GM23338 (cell line): Measurements from ENCODE around the gene MRPS14. TPM values are rescaled to one million over a fixed set of nuclear protein-coding genes. Genes with fewer than 3 reads are reported as not detected.

ENCODE experiments used
- ATAC-seq: fragments of 200-7000 bp; cut with Tn5 transposase; 3 replicates; pipeline ENCODE4 v1.9.1; 2020
- DNase-seq: peaks from one replicate; pipeline ENCODE4 v3.0.0-alpha.2; 2015; ENCODE audit warnings: low spot score
- H2AFZ ChIP-seq: fragments of 200-600 bp; sonication (generic); 2 replicates; pipeline ENCODE4 v1.8.0; 2016; ENCODE audit warnings: antibody characterized with exemption, mild to moderate bottlenecking, moderate library complexity
- H3F3A ChIP-seq: fragments of 200-600 bp; sonication (generic); replicated peaks from 2 replicates; pipeline ENCODE4 v1.8.0; 2017; ENCODE audit warnings: antibody characterized with exemption, mixed run types, low read depth
- H3K27ac ChIP-seq: fragments of 200-600 bp; sonication (generic); 2 replicates; pipeline ENCODE4 v1.6.1; 2016; ENCODE audit warnings: low read depth
- H3K27me3 ChIP-seq: fragments of 200-600 bp; sonication (generic); 2 replicates; pipeline ENCODE4 v1.8.0; 2016; ENCODE audit warnings: mild to moderate bottlenecking, mixed run types, moderate library complexity; ENCODE audit not compliant: insufficient read depth
- H3K36me3 ChIP-seq: fragments of 200-600 bp; sonication (generic); 2 replicates; pipeline ENCODE4 v1.8.0; 2016; ENCODE audit warnings: mild to moderate bottlenecking; ENCODE audit not compliant: insufficient read depth
- H3K4me1 ChIP-seq: fragments of 200-600 bp; sonication (generic); 2 replicates; pipeline ENCODE4 v1.8.0; 2016; ENCODE audit warnings: mild to moderate bottlenecking, moderate library complexity; ENCODE audit not compliant: insufficient read depth
- H3K4me2 ChIP-seq: fragments of 200-600 bp; sonication (generic); 2 replicates; pipeline ENCODE4 v1.7.1; 2017; ENCODE audit warnings: mixed run types
- H3K4me3 ChIP-seq: fragments of 200-600 bp; sonication (generic); 2 replicates; pipeline ENCODE4 v1.6.1; 2016; ENCODE audit warnings: mixed run types
- H3K79me2 ChIP-seq: fragments of 200-600 bp; sonication (generic); replicated peaks from 2 replicates; pipeline ENCODE4 v1.8.0; 2017; ENCODE audit warnings: mild to moderate bottlenecking; ENCODE audit not compliant: insufficient read depth
- H3K9me2 ChIP-seq: fragments of 200-600 bp; sonication (generic); 2 replicates; pipeline ENCODE4 v1.8.0; 2017; ENCODE audit not compliant: insufficient read depth
- H4K20me1 ChIP-seq: fragments of 200-600 bp; sonication (generic); replicated peaks from 2 replicates; pipeline ENCODE4 v1.8.0; 2017; ENCODE audit warnings: mild to moderate bottlenecking; ENCODE audit not compliant: insufficient read depth
- H3K27ac Mint-ChIP-seq: 2 replicates; pipeline ENCODE4 v1.8.0; 2020; ENCODE audit warnings: inconsistent platforms, mild to moderate bottlenecking, moderate library complexity, mixed read lengths
- H3K27me3 Mint-ChIP-seq: 3 replicates; pipeline ENCODE4 v1.8.0; 2022; ENCODE audit warnings: low read depth, mild to moderate bottlenecking, moderate library complexity, mixed read lengths, inconsistent platforms; ENCODE audit not compliant: insufficient read depth, poor library complexity
- H3K36me3 Mint-ChIP-seq: 3 replicates; pipeline ENCODE4 v1.8.0; 2021; ENCODE audit warnings: low read depth, mild to moderate bottlenecking, inconsistent platforms, moderate library complexity, mixed read lengths
- H3K4me1 Mint-ChIP-seq: 3 replicates; pipeline ENCODE4 v1.8.0; 2020; ENCODE audit warnings: mild to moderate bottlenecking, inconsistent platforms, mixed read lengths
- H3K4me3 Mint-ChIP-seq: 3 replicates; pipeline ENCODE4 v1.8.0; 2021; ENCODE audit warnings: moderate library complexity, mild to moderate bottlenecking, inconsistent platforms, mixed read lengths
- H3K9me3 Mint-ChIP-seq: 3 replicates; pipeline ENCODE4 v1.8.0; 2020; ENCODE audit warnings: moderate library complexity, mild to moderate bottlenecking, inconsistent platforms, mixed read lengths
- ETS1 ChIP-seq: IDR thresholded peaks from 2 replicates; pipeline ENCODE4 v1.6.1; 2016; ENCODE audit warnings: antibody characterized with exemption
- EZH2 ChIP-seq: fragments of 200-600 bp; sonication (generic); IDR thresholded peaks from one replicate; pipeline ENCODE4 v1.8.0; 2017; ENCODE audit warnings: antibody characterized with exemption, mild to moderate bottlenecking, low read depth; ENCODE audit not compliant: unreplicated experiment
- JUNB ChIP-seq: IDR thresholded peaks from one replicate; pipeline ENCODE4 v1.6.1; 2016; ENCODE audit warnings: antibody characterized with exemption; ENCODE audit not compliant: unreplicated experiment
- POLR2AphosphoS5 ChIP-seq: IDR thresholded peaks from 2 replicates; pipeline ENCODE4 v1.6.1; 2016; ENCODE audit warnings: antibody characterized with exemption, low read depth
- ZNF114 ChIP-seq: fragments of 250-450 bp; sonication (Bioruptor Pico); IDR thresholded peaks from 2 replicates; pipeline ENCODE4 v1.5.0; 2020; ENCODE audit warnings: mild to moderate bottlenecking, moderate library complexity
- polyA plus RNA-seq: library from polyadenylated mRNA; unstranded; fragments of >200 nt; fragmentation: Nextera tagmentation; extraction: Ambion mirVana; gene quantifications from 2 replicates; pipeline ENCODE4 v1.2.1, GENCODE V29; 2016
- total RNA-seq: library from RNA; depleted of rRNA; stranded (reverse); fragments of >200 nt; shearing (Covaris generic); gene quantifications from 2 replicates; pipeline ENCODE4 v1.2.3, GENCODE V29; 2014
- TF ChIP-seq, protein P1 (sequence below), 2 experiments: fragments of 200-600 bp in 1 of 2; sonication (generic) in 1 of 2; conservative IDR thresholded peaks; 2 replicates each; pipeline versions ENCODE4 v1.5.1 to v1.6.1; 2016 to 2017; ENCODE audit warnings: antibody characterized with exemption in 2 of 2, low read depth in 2 of 2, mild to moderate bottlenecking in 2 of 2, moderate library complexity in 1 of 2

MRPS14 gene
- total and polyA plus RNA-seq, 2 experiments from 2014 or later = 18.5 to 75.7 TPM

DNA sequence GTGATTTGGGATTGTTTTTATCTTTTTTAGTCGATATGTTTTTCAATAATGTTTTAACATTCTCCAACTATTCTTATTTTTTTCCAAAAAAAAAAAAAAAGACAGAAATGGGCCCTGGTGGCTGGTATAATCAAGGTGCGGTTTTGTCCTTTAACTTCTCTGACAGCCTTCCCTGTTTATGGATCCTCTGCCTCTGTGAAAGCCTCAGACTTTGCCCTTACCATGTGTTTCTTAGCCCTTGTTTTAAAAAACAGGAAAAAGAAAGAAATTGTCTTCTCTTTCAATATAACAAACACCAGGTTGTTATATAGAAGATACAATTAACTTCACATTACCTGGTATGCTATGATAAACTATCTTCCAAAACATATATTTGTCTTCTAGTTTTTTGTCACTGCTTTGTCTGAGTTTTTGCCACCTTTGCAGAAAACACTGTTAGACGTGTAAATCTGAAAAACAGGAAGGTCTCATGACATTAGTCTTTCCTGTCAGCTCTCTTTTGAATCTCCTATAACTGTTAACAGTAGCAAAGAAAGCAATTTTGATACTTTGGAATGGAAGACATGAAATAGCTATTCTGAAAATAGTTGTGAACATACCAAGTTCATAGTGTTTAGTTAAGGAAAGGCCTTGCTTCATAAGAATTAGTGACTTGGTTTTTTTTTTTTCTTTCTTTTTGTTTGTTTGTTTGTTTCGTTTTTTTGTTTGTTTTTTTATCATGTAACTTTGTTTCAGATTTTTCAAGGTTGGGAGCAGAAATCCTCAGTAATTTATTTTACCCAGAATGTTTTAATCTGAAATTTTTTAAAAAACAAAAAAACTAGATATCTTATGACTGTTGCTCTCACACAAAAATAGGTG is 55.1 kb downstream of the MRPS14 start:
- Histone ChIP-seq H3K27ac (peak overlapping the region; percentile 36), H3K4me2 (no peak overlapping the region), H4K20me1 (peaks cover 11% of the 10 kb centered on the region), H3K36me3 (peaks cover 33% of the 10 kb centered on the region; the same call in 1 of the 2 replicates), H3F3A (no peaks in the 10 kb centered on the region; the same call in 1 of the 2 replicates), H3K27me3 (no peaks in the 10 kb centered on the region), H3K79me2 (peaks cover 17% of the 10 kb centered on the region; the same call in 1 of the 2 replicates), H3K4me1 (peaks cover 11% of the 10 kb centered on the region; the same call in 1 of the 2 replicates), H2AFZ (no peak overlapping the region), H3K9me2 (no peaks in the 10 kb centered on the region), H3K4me3 (no peak overlapping the region)
- H3K9me3 Mint-ChIP-seq = no peaks in the 10 kb centered on the region
- no peak overlapping the region for H3K27ac Mint-ChIP-seq
- ATAC-seq (no peak), DNase-seq (no peak)
- peaks cover 32% of the 10 kb centered on the region for H3K36me3 Mint-ChIP-seq
- H3K4me3 Mint-ChIP-seq = no peak overlapping the region
- peaks cover 20% of the 10 kb centered on the region; the same call in 2 of the 3 replicates for H3K4me1 Mint-ChIP-seq
- TF ChIP-seq, protein P1, sequence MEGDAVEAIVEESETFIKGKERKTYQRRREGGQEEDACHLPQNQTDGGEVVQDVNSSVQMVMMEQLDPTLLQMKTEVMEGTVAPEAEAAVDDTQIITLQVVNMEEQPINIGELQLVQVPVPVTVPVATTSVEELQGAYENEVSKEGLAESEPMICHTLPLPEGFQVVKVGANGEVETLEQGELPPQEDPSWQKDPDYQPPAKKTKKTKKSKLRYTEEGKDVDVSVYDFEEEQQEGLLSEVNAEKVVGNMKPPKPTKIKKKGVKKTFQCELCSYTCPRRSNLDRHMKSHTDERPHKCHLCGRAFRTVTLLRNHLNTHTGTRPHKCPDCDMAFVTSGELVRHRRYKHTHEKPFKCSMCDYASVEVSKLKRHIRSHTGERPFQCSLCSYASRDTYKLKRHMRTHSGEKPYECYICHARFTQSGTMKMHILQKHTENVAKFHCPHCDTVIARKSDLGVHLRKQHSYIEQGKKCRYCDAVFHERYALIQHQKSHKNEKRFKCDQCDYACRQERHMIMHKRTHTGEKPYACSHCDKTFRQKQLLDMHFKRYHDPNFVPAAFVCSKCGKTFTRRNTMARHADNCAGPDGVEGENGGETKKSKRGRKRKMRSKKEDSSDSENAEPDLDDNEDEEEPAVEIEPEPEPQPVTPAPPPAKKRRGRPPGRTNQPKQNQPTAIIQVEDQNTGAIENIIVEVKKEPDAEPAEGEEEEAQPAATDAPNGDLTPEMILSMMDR (conservative IDR thresholded peaks at IDR 0.05; ENCODE audit: low read depth in 2 of 2) = no peak
- TF ChIP-seq ETS1 (no peak), EZH2 (no peak), JUNB (no peak), ZNF114 (CRISPR knock-in tag) (no peak)
- peaks cover 4% of the 10 kb centered on the region for H3K27me3 Mint-ChIP-seq

DNA sequence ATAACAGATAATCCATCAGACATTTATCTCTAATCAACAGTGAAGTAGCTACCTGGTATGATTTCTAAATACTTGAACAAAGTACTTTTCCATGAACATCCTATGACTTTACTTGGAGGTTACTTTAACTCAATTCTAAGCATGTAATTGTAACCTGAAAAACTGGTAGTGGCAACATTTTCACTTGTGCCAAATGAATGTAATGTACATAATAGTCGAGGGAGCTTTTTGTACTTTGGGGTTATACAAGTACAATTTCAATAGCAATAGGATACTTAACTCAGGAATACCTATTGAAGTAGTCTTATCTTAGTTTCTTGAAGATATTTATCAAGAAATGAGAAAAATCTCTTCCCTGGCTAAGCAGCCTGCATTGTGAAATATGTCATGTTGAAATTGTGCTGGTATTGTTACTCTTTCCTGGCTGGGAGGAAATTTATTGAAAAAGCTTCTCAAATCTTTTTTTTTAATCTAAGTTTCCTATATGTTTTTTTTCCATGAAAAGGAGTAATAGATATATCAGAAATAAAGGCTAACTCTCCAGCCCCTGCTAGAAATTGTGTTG is 57.1 kb downstream of the MRPS14 start:
- no peak overlapping the region for H2AFZ ChIP-seq
- no peak overlapping the region for H3K4me3 ChIP-seq
- Mint-ChIP-seq H3K36me3 (peaks cover 24% of the 10 kb centered on the region), H3K4me3 (no peak overlapping the region), H3K4me1 (peaks cover 20% of the 10 kb centered on the region; the same call in 2 of the 3 replicates), H3K27ac (peak overlapping the region; percentile 90), H3K27me3 (peaks cover 4% of the 10 kb centered on the region), H3K9me3 (no peaks in the 10 kb centered on the region)
- TF ChIP-seq POLR2AphosphoS5 = no peak
- peak overlapping the region; percentile 72 for H3K27ac ChIP-seq
- H3K36me3 ChIP-seq = peaks cover 22% of the 10 kb centered on the region; the same call in 1 of the 2 replicates
- H3K79me2 ChIP-seq = 0 out of 2 replicates have a peak, but pooled peaks cover 9% of the 10 kb centered on the region
- no peaks in the 10 kb centered on the region for H3K9me2 ChIP-seq
- no peaks in the 10 kb centered on the region for H3F3A ChIP-seq
- peaks cover 11% of the 10 kb centered on the region; the same call in 1 of the 2 replicates for H3K4me1 ChIP-seq
- no peak overlapping the region for H3K4me2 ChIP-seq
- no peaks in the 10 kb centered on the region for H3K27me3 ChIP-seq
- peaks cover 11% of the 10 kb centered on the region for H4K20me1 ChIP-seq
- DNase-seq (no peak), ATAC-seq (no peak)
